Heart right ventricle (tissue), 16 donors: ENCODE results near the gene MAF. TPM values are rescaled to one million over a fixed set of nuclear protein-coding genes. Genes with fewer than 3 reads are reported as not detected.

Experiments
- ATAC-seq, 8 donors: fragments of 200-7000 bp; cut with Tn5 transposase; one replicate each; pipeline ENCODE4 v1.9.1; 2020; ENCODE audit warnings: mild to moderate bottlenecking in 8 of 8, moderate library complexity in 8 of 8, moderate number of reproducible peaks in 1 of 8
- DNase-seq, 2 donors: peaks; one replicate each; pipeline ENCODE4 v3.0.0-alpha.2; 2020
- H3K27ac ChIP-seq, 10 donors: fragments of 200-600 bp; sonication (generic) in 2 of 10; one replicate each; pipeline versions ENCODE4 v1.5.0 to v1.8.0; 2020 to 2022; ENCODE audit warnings: mild to moderate bottlenecking in 3 of 10
- H3K27me3 ChIP-seq, 7 donors: fragments of 200-600 bp; one replicate each; pipeline ENCODE4 v1.8.0; 2021 to 2022; ENCODE audit warnings: mild to moderate bottlenecking in 2 of 7
- H3K36me3 ChIP-seq, 9 donors: fragments of 200-600 bp; sonication (generic) in 1 of 9; one replicate each; pipeline versions ENCODE4 v1.5.0 to v1.8.0; 2020 to 2022; ENCODE audit warnings: mild to moderate bottlenecking in 2 of 9
- H3K4me1 ChIP-seq, 9 donors: fragments of 200-600 bp; sonication (generic) in 1 of 9; one replicate each; pipeline versions ENCODE4 v1.5.0 to v1.8.0; 2020 to 2022; ENCODE audit warnings: mild to moderate bottlenecking in 4 of 9
- H3K4me3 ChIP-seq, 10 donors: fragments of 200-600 bp; sonication (generic) in 2 of 10; one replicate each; pipeline versions ENCODE4 v1.5.0 to v1.8.0; 2020 to 2022; ENCODE audit warnings: mild to moderate bottlenecking in 7 of 10, moderate library complexity in 2 of 10
- H3K9me3 ChIP-seq, 11 donors: fragments of 200-600 bp in 10 of 11; sonication (generic) in 2 of 11; one replicate each; pipeline versions ENCODE4 v1.5.0 to v1.8.0; 2013 to 2022; ENCODE audit warnings: mild to moderate bottlenecking in 2 of 11, control low read depth in 1 of 11, moderate library complexity in 1 of 11
- WGBS, 2 donors: extraction: QIAGEN DNeasy Blood & Tissue Kit; methylation state at CpG; one replicate each; pipeline ENCODE4 v1.1.7; 2013; ENCODE audit warnings: inconsistent platforms in 1 of 2; 5-methylcytosine and 5-hydroxymethylcytosine counted together
- intact Hi-C, 10 donors: fragments of 100-400 bp; cut with DNase I; formaldehyde crosslinking; loops; one replicate each; pipeline versions ENCODE4 v1.11.1 to v1.14.2; 2022
- polyA plus RNA-seq, 2 donors: library from polyadenylated mRNA; stranded (reverse); fragments of 200-250 nt; gene quantifications; one replicate each; pipeline ENCODE4 v1.2.3, GENCODE V29; 2013
- total RNA-seq, 10 donors: library from RNA; stranded (reverse); fragmentation: NEBNext Ultra II Directional in 3 of 10; extraction: Animal tissue kit (Norgen Biotek cat#: 25700) in 3 of 10; gene quantifications; one replicate each; pipeline versions ENCODE4 v1.2.1 to v1.2.4, GENCODE V29; 2021 to 2023
- TF ChIP-seq, protein P1 (sequence below), 9 donors: fragments of 200-600 bp; sonication (generic) in 2 of 9; IDR thresholded peaks; one replicate each; pipeline versions ENCODE4 v1.5.0 to v1.8.0; 2021 to 2022; ENCODE audit warnings: antibody characterized with exemption in 9 of 9, mild to moderate bottlenecking in 5 of 9, moderate library complexity in 1 of 9
- donor health status: Arrhythmogenic right ventricular cardiomyopathy.
- donor health status: ischemic (EF 13 %, LVEDD 7.1; RV severe dilation, severe dysfunction).
- donor health status: healthy with polysubstance abuse.
- donor health status: DM: no; HTN: yes; CAD: no.
- donor health status: DM: no; HTN: no; CAD: no.
- donor health status: ischemic (EF 25% LVEDD 6.9; RV normal size, moderate dysfunction).
- donor health status: ischemic (EF 25% LVEDD 5.7; RV mildly dilated, moderate dysfunction).
- donor health status: healthy.
- donor health status: DM: yes; HTN: yes; CAD: no.
- donor health status: Ischemic cardiomyopathy.
- donor health status: ischemic (EF 35%, LVEDD 5.7; RV mildly dilated, moderate dysfunction).
- donor health status: nonischemic (EF 11% LVEDD 7.7; RV severe dilation, severe dysfunction).
- donor health status: DM: yes; HTN: yes; CAD: no.
- donor health status: PGD.
- donor health status: ischemic (EF 29% LVEDD 5.4; RV normal size, mild dysfunction).
- donor health status: nonischemic (EF 23%, LVEDD 6.1; RV moderate dilation, normal function).

MAF gene
- total and polyA plus RNA-seq, 12 donors = 2.8 to 40.3 (median 7.7) TPM

DNA sequence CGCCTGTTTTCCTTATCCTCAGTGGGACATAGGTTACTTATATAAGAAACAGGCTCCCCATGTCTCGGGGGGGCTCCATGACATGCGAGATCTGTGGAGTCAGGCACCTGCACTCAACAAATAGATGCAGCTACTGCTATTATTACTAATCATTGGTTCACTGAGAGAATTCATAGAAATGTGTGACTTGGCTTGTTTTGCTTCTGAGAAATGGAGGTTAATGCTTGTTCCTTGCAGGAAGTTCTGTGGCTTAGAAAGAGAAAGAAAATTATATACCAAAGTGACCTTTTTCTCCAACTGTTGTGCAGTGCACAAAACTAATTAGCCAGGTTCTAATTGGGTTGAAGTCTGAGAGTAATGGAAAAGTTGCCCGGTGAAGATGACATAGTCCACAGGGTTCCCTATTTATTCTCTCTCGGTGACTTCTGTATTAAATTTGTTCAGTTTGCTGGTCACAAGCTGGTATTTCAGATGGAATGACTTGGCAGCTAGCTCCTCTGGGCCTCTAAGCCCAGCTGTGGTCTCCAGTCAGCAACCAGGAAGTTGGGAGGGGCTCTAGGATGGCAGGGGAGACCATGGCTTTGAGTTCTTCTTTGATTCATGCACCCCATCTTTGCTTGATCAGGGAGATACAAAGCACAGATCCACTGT, 17.6 kb upstream of the MAF start:
- DNase-seq = no peak
- WGBS, 2 donors = 91 to 94% methylated on average over 5 of the region's 5 CpGs
- peaks cover 0 to 9% (median under 1%) of the 10 kb centered on the region in 7 donors for H3K27me3 ChIP-seq

DNA sequence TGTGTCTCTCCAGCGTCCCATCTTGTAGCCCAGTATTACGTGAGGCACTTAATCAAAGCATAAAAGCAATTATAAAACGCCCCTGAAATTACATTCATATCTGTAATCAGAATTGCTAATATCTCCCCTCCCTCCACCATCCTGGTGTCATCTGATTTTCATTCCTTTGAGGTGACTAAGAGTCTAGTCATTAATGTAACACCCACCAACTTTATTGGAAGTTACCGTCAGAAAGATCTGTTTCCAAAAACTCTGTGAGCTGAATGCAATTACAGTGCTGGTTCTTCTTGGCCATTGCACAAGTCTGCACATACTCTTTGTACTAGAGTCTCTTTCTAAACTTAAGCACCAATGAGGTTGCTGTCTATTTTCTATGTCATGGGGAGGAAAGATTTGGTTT, 12.5 kb upstream of the MAF start:
- intact Hi-C loops = no loop called here
- no peak for DNase-seq
- WGBS, 2 donors = 89 to 90% methylated on average over 4 of the region's 4 CpGs

More for the DNA sequence above, 17.6 kb upstream of the MAF start:
- H3K4me1 ChIP-seq = no peaks in the 10 kb centered on the region
- H3K9me3 ChIP-seq = no peaks in the 10 kb centered on the region
- intact Hi-C loops = no loop called here
- no peaks in the 10 kb centered on the region for H3K36me3 ChIP-seq
- ATAC-seq = no peak
- H3K4me3 ChIP-seq = no peak overlapping the region
- H3K27ac ChIP-seq = peak overlapping the region in 1 of 10 donors; percentile 24
- TF ChIP-seq, protein P1, sequence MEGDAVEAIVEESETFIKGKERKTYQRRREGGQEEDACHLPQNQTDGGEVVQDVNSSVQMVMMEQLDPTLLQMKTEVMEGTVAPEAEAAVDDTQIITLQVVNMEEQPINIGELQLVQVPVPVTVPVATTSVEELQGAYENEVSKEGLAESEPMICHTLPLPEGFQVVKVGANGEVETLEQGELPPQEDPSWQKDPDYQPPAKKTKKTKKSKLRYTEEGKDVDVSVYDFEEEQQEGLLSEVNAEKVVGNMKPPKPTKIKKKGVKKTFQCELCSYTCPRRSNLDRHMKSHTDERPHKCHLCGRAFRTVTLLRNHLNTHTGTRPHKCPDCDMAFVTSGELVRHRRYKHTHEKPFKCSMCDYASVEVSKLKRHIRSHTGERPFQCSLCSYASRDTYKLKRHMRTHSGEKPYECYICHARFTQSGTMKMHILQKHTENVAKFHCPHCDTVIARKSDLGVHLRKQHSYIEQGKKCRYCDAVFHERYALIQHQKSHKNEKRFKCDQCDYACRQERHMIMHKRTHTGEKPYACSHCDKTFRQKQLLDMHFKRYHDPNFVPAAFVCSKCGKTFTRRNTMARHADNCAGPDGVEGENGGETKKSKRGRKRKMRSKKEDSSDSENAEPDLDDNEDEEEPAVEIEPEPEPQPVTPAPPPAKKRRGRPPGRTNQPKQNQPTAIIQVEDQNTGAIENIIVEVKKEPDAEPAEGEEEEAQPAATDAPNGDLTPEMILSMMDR (IDR thresholded peaks at IDR 0.05) = no peak

DNA sequence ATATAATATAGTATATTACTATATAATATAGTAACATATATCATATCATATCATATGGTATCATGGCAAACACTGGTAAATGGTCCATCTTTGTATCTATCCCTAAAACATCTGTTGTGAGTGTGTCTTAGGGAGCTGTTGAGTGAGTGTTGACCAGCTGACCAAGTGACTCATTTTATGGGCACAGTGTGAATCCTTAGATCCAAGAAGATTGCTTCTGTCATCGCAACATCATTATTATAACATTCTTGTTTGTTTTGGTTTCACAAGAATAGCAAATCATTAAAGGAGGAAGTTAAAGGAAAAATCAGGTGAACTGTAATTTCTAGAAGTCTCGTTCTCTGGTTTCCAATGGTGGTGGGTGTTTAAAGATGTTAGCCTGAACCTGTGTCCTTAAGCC, 11.7 kb upstream of the MAF start:
- Histone ChIP-seq H3K9me3 (no peaks in the 10 kb centered on the region), H3K36me3 (no peaks in the 10 kb centered on the region), H3K4me1 (peaks cover 0 to 6% (median 4%) of the 10 kb centered on the region in 9 donors), H3K27ac (no peak overlapping the region), H3K27me3 (peaks cover 0 to 35% (median 9%) of the 10 kb centered on the region in 7 donors), H3K4me3 (no peak overlapping the region)
- intact Hi-C loops = no loop called here
- 95 to 98% methylated on average over 2 of the region's 2 CpGs for WGBS, 2 donors
- DNase-seq (no peak), ATAC-seq (no peak)
- TF ChIP-seq, protein P1 (IDR thresholded peaks at IDR 0.05) = no peak

More for the DNA sequence above, 12.5 kb upstream of the MAF start:
- peaks cover 0 to under 1% (median 0%) of the 10 kb centered on the region in 9 donors for H3K4me1 ChIP-seq
- H3K36me3 ChIP-seq = no peaks in the 10 kb centered on the region
- no peak overlapping the region for H3K27ac ChIP-seq
- no peaks in the 10 kb centered on the region for H3K9me3 ChIP-seq
- H3K27me3 ChIP-seq = peaks cover 0 to 35% (median 9%) of the 10 kb centered on the region in 7 donors
- ATAC-seq = no peak
- H3K4me3 ChIP-seq = no peak overlapping the region
- TF ChIP-seq, protein P1 (IDR thresholded peaks at IDR 0.05) = no peak

DNA sequence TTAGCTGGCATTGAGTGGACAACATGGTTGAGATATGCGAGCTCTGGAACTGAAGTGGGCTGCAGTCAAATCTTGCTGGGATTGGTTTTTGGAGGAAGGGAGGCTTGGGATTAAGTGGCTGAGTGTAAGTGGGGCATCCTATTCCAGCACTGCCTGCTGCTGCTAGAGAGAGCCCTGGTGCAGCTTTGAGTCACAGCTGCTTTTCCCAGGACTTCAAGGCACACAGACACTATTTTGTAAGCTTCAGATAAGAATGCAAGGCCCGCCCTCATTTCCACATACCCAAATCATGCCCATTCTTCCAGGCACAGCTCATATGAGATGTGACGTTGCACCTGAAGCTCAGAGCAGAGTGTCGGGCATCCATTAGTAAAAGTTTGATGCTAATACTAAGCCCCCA, 10.2 kb upstream of the MAF start:
- peaks cover 0 to 35% (median 9%) of the 10 kb centered on the region in 7 donors for H3K27me3 ChIP-seq
- H3K27ac ChIP-seq = no peak overlapping the region
- no peak for DNase-seq
- WGBS, 2 donors = 92 to 97% methylated on average over 4 of the region's 4 CpGs
- intact Hi-C loops = no loop called here
- H3K9me3 ChIP-seq = no peaks in the 10 kb centered on the region
- peaks cover 0 to 6% (median 4%) of the 10 kb centered on the region in 9 donors for H3K4me1 ChIP-seq
- TF ChIP-seq, protein P1 (IDR thresholded peaks at IDR 0.05) = no peak
- no peak for ATAC-seq
- no peaks in the 10 kb centered on the region for H3K36me3 ChIP-seq
- no peak overlapping the region for H3K4me3 ChIP-seq
